Measurements from ENCODE around the gene SORBS2.

- no peak for TF ChIP-seq CTCF (IDR thresholded peaks at IDR 0.05)
- no peak for TF ChIP-seq POLR2A (IDR thresholded peaks at IDR 0.05)
- no peak for TF ChIP-seq EP300 (IDR thresholded peaks at IDR 0.05)
These were observed 245.6 kb downstream of the SORBS2 start for GRCh38 chr4:185566425-185566824.

All from tibial nerve (tissue), 4 donors.